Liver (tissue), 9 donors: ENCODE data around the gene MGAT3. TPM values are rescaled to one million over a fixed set of nuclear protein-coding genes. Genes with fewer than 3 reads are reported as not detected.

Experiments used
- DNase-seq: peaks from one replicate; pipeline ENCODE4 v3.0.0-alpha.2; 2017; ENCODE audit warnings: low spot score
- H3K27ac ChIP-seq, 2 donors: one replicate each; pipeline ENCODE4 v1.7.0; 2013; ENCODE audit warnings: inconsistent platforms in 2 of 2, low read length in 2 of 2, control low read depth in 1 of 2, low read depth in 1 of 2, mild to moderate bottlenecking in 1 of 2
- H3K27me3 ChIP-seq, 4 donors: one replicate each; pipeline versions ENCODE4 v1.6.1 to v1.7.0; 2013; ENCODE audit warnings: low read length in 3 of 4, inconsistent platforms in 1 of 4, mild to moderate bottlenecking in 1 of 4, moderate library complexity in 1 of 4; ENCODE audit not compliant: control insufficient read depth in 4 of 4, insufficient read depth in 4 of 4
- H3K36me3 ChIP-seq, 4 donors: one replicate each; pipeline versions ENCODE4 v1.6.1 to v1.7.0; 2013; ENCODE audit warnings: low read length in 3 of 4, mild to moderate bottlenecking in 3 of 4, low read depth in 1 of 4, moderate library complexity in 1 of 4; ENCODE audit not compliant: control insufficient read depth in 4 of 4, insufficient read depth in 3 of 4
- H3K4me1 ChIP-seq, 4 donors: one replicate each; pipeline versions ENCODE4 v1.6.1 to v1.7.0; 2013; ENCODE audit warnings: low read length in 3 of 4, mild to moderate bottlenecking in 3 of 4, moderate library complexity in 1 of 4; ENCODE audit not compliant: control insufficient read depth in 4 of 4, insufficient read depth in 4 of 4
- H3K4me3 ChIP-seq, 3 donors: one replicate each; pipeline versions ENCODE4 v1.6.1 to v1.7.0; 2013; ENCODE audit warnings: low read length in 3 of 3, control low read depth in 1 of 3, low read depth in 1 of 3, mild to moderate bottlenecking in 1 of 3
- H3K9ac ChIP-seq, 2 donors: one replicate each; pipeline ENCODE4 v1.7.0; 2013; ENCODE audit warnings: low read length in 2 of 2, mild to moderate bottlenecking in 2 of 2, moderate library complexity in 2 of 2, control low read depth in 1 of 2, low read depth in 1 of 2
- H3K9me3 ChIP-seq, 4 donors: one replicate each; pipeline versions ENCODE4 v1.6.1 to v1.7.0; 2013; ENCODE audit warnings: low read length in 3 of 4; ENCODE audit not compliant: control insufficient read depth in 4 of 4
- FOXA2 ChIP-seq: IDR thresholded peaks from 2 replicates; pipeline ENCODE4 v1.6.1; 2016; ENCODE audit warnings: antibody characterized with exemption
- GABPA ChIP-seq, 2 donors: IDR thresholded peaks in 1 of 2; conservative IDR thresholded peaks in 1 of 2; 2 replicates each; pipeline ENCODE4 v1.6.1; 2016; ENCODE audit warnings: antibody characterized with exemption in 2 of 2, mild to moderate bottlenecking in 1 of 2, moderate library complexity in 1 of 2
- HNF4A ChIP-seq, 2 donors: conservative IDR thresholded peaks; 2 replicates each; pipeline ENCODE4 v1.6.1; 2016; ENCODE audit warnings: antibody characterized with exemption in 2 of 2, mild to moderate bottlenecking in 2 of 2
- HNF4G ChIP-seq: IDR thresholded peaks from 2 replicates; pipeline ENCODE4 v1.6.1; 2016; ENCODE audit warnings: antibody characterized with exemption
- JUND ChIP-seq, 2 donors: IDR thresholded peaks; 2 replicates each; pipeline ENCODE4 v1.6.1; 2016; ENCODE audit warnings: antibody characterized with exemption in 2 of 2
- NR2F2 ChIP-seq: IDR thresholded peaks from 2 replicates; pipeline ENCODE4 v1.6.1; 2016; ENCODE audit warnings: antibody characterized with exemption
- RAD21 ChIP-seq, 2 donors: IDR thresholded peaks; 2 replicates each; pipeline ENCODE4 v1.6.1; 2016; ENCODE audit warnings: antibody characterized with exemption in 2 of 2, mild to moderate bottlenecking in 2 of 2
- SP1 ChIP-seq: IDR thresholded peaks from 2 replicates; pipeline ENCODE4 v1.6.1; 2018; ENCODE audit warnings: antibody characterized with exemption, mild to moderate bottlenecking
- YY1 ChIP-seq: IDR thresholded peaks from 2 replicates; pipeline ENCODE4 v1.6.1; 2016; ENCODE audit warnings: antibody characterized with exemption, mild to moderate bottlenecking
- WGBS: extraction: QIAGEN DNeasy Blood & Tissue Kit; methylation state at CpG from one replicate; pipeline ENCODE4 v1.1.7; 2013; 5-methylcytosine and 5-hydroxymethylcytosine counted together
- polyA plus RNA-seq, 2 donors: library from polyadenylated mRNA; stranded (reverse) in 1 of 2; unstranded in 1 of 2; fragments of 200-250 nt in 1 of 2; fragments of >200 nt in 1 of 2; fragmentation: Nextera tagmentation in 1 of 2; extraction: Ambion mirVana in 1 of 2; gene quantifications; one replicate each; pipeline versions ENCODE4 v1.2.1 to v1.2.3, GENCODE V29; 2013 to 2015
- total RNA-seq, 2 donors: library from RNA; depleted of rRNA; stranded (reverse); fragments of >200 nt; gene quantifications; one replicate each; pipeline ENCODE4 v1.2.3, GENCODE V29; 2014
- TF ChIP-seq, protein P1 (sequence below): IDR thresholded peaks from 2 replicates; pipeline ENCODE4 v1.6.1; 2016; ENCODE audit warnings: antibody characterized with exemption, mild to moderate bottlenecking
- TF ChIP-seq, protein P2 (sequence below): IDR thresholded peaks from 2 replicates; pipeline ENCODE4 v1.6.1; 2016; ENCODE audit warnings: antibody characterized with exemption
- TF ChIP-seq, protein P3 (sequence below): fragments of 150-350 bp; IDR thresholded peaks from 2 replicates; pipeline ENCODE4 v1.5.1; 2017; ENCODE audit warnings: improper control_type of control experiment, low read depth, low read length; ENCODE audit not compliant: missing input control
- TF ChIP-seq, protein P4 (sequence below): IDR thresholded peaks from 2 replicates; pipeline ENCODE4 v1.6.1; 2016; ENCODE audit warnings: antibody characterized with exemption
- TF ChIP-seq, protein P5 (sequence below): IDR thresholded peaks from 2 replicates; pipeline ENCODE4 v1.6.1; 2016; ENCODE audit warnings: antibody characterized with exemption
- donor health status: healthy.
- donor health status: healthy.
- donor health status: healthy.
- donor health status: healthy.
- donor health status: healthy.

The MGAT3 gene
- total and polyA plus RNA-seq, 4 donors: 0.03 to 7.6 (median 0.10) TPM

DNA sequence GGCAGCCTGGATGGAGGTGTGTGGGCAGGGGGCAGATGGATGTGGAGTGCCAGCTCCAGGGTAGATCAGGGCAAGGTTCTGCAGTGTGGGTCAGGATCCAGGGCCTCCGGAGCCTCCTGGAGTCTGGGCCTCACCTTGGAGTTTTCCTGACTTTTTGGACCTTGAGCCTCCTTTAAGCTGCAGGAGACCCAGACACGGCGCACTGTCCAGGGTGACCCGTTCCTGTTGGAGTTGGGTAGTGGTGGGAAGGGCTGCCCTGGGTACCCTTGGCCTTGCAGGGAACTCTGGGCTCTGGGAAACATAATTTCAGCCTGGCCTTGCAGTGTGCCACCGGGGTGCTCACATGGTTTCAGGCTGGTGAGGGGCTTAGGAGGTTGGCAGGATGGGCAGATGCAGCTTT is 17.0 kb downstream of the MGAT3 start:
- no peak overlapping the region for H3K9ac ChIP-seq
- no peaks in the 10 kb centered on the region for H3K9me3 ChIP-seq
- DNase-seq: no peak
- no peak for TF ChIP-seq HNF4A (conservative IDR thresholded peaks at IDR 0.05)
- no peak for TF ChIP-seq GABPA (IDR thresholded peaks at IDR 0.05 in 1 of 2, conservative IDR thresholded peaks at IDR 0.05 in 1 of 2)
- no peaks in the 10 kb centered on the region for H3K27me3 ChIP-seq
- H3K27ac ChIP-seq: no peak overlapping the region
- no peak overlapping the region for H3K4me3 ChIP-seq
- 89% methylated on average over 5 of the region's 5 CpGs for WGBS
- H3K4me1 ChIP-seq: peaks cover 0 to 14% (median 9%) of the 10 kb centered on the region in 4 donors
- H3K36me3 ChIP-seq: no peaks in the 10 kb centered on the region

DNA sequence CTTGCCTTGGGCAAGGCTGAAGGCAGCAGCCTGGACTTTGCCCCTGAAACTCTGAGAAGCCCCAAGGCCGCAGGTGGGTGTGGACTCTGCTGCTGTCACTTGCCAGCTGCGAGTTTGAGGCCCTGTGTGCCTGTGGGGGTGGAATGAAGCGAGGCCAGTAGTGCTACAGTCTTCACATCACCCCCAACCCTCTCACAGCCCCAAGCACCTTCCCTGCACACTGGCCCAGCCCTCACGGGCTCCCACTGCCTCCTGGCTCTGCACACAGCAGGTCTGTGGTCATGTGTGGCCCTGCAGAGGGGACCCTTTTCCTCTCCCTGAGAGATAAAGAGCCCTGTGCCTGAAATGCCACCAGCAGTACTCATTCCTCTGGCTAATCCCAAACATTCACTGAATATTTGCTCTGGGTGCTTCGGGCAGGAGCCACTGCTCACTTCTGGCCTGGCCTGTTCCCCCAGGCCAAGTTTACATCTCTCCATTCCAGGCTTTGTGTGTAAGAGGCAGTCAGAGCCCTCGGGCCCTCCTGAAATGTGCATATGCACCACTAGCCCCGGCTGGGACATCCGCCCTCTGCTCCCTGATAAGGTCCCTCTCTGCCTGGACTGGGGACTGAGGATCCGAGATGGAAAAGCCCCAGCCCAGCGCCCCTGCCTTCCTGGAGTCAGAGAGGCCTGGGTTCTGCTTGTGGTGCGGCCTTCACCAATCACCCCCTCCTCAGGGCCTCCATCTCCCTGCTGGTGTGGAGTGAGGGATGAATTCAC is 17.7 kb downstream of the MGAT3 start:
- Histone ChIP-seq H3K27ac (no peak overlapping the region), H3K4me1 (peaks cover 0 to 13% (median 7%) of the 10 kb centered on the region in 4 donors)
- WGBS: 76% methylated on average over 11 of the region's 11 CpGs

More for the DNA sequence above, 17.7 kb downstream of the MGAT3 start:
- no peak for TF ChIP-seq HNF4A (conservative IDR thresholded peaks at IDR 0.05)
- TF ChIP-seq FOXA2: no peak
- no peak for TF ChIP-seq HNF4G
- TF ChIP-seq, protein P1, sequence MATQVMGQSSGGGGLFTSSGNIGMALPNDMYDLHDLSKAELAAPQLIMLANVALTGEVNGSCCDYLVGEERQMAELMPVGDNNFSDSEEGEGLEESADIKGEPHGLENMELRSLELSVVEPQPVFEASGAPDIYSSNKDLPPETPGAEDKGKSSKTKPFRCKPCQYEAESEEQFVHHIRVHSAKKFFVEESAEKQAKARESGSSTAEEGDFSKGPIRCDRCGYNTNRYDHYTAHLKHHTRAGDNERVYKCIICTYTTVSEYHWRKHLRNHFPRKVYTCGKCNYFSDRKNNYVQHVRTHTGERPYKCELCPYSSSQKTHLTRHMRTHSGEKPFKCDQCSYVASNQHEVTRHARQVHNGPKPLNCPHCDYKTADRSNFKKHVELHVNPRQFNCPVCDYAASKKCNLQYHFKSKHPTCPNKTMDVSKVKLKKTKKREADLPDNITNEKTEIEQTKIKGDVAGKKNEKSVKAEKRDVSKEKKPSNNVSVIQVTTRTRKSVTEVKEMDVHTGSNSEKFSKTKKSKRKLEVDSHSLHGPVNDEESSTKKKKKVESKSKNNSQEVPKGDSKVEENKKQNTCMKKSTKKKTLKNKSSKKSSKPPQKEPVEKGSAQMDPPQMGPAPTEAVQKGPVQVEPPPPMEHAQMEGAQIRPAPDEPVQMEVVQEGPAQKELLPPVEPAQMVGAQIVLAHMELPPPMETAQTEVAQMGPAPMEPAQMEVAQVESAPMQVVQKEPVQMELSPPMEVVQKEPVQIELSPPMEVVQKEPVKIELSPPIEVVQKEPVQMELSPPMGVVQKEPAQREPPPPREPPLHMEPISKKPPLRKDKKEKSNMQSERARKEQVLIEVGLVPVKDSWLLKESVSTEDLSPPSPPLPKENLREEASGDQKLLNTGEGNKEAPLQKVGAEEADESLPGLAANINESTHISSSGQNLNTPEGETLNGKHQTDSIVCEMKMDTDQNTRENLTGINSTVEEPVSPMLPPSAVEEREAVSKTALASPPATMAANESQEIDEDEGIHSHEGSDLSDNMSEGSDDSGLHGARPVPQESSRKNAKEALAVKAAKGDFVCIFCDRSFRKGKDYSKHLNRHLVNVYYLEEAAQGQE: no peak
- TF ChIP-seq, protein P2, sequence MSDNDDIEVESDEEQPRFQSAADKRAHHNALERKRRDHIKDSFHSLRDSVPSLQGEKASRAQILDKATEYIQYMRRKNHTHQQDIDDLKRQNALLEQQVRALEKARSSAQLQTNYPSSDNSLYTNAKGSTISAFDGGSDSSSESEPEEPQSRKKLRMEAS: no peak
- TF ChIP-seq GABPA (IDR thresholded peaks at IDR 0.05 in 1 of 2, conservative IDR thresholded peaks at IDR 0.05 in 1 of 2): no peak
- TF ChIP-seq NR2F2: no peak
- TF ChIP-seq JUND (IDR thresholded peaks at IDR 0.05): no peak
- TF ChIP-seq SP1: no peak
- TF ChIP-seq, protein P3, sequence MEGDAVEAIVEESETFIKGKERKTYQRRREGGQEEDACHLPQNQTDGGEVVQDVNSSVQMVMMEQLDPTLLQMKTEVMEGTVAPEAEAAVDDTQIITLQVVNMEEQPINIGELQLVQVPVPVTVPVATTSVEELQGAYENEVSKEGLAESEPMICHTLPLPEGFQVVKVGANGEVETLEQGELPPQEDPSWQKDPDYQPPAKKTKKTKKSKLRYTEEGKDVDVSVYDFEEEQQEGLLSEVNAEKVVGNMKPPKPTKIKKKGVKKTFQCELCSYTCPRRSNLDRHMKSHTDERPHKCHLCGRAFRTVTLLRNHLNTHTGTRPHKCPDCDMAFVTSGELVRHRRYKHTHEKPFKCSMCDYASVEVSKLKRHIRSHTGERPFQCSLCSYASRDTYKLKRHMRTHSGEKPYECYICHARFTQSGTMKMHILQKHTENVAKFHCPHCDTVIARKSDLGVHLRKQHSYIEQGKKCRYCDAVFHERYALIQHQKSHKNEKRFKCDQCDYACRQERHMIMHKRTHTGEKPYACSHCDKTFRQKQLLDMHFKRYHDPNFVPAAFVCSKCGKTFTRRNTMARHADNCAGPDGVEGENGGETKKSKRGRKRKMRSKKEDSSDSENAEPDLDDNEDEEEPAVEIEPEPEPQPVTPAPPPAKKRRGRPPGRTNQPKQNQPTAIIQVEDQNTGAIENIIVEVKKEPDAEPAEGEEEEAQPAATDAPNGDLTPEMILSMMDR: no peak
- TF ChIP-seq RAD21 (IDR thresholded peaks at IDR 0.05): no peak
- TF ChIP-seq, protein P4, sequence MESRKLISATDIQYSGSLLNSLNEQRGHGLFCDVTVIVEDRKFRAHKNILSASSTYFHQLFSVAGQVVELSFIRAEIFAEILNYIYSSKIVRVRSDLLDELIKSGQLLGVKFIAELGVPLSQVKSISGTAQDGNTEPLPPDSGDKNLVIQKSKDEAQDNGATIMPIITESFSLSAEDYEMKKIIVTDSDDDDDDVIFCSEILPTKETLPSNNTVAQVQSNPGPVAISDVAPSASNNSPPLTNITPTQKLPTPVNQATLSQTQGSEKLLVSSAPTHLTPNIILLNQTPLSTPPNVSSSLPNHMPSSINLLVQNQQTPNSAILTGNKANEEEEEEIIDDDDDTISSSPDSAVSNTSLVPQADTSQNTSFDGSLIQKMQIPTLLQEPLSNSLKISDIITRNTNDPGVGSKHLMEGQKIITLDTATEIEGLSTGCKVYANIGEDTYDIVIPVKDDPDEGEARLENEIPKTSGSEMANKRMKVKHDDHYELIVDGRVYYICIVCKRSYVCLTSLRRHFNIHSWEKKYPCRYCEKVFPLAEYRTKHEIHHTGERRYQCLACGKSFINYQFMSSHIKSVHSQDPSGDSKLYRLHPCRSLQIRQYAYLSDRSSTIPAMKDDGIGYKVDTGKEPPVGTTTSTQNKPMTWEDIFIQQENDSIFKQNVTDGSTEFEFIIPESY: no peak
- no peak for TF ChIP-seq YY1
- TF ChIP-seq, protein P5, sequence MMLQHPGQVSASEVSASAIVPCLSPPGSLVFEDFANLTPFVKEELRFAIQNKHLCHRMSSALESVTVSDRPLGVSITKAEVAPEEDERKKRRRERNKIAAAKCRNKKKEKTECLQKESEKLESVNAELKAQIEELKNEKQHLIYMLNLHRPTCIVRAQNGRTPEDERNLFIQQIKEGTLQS: no peak
- Histone ChIP-seq H3K27me3 (no peaks in the 10 kb centered on the region), H3K36me3 (no peaks in the 10 kb centered on the region), H3K4me3 (no peak overlapping the region), H3K9me3 (no peaks in the 10 kb centered on the region), H3K9ac (no peak overlapping the region)
- DNase-seq: no peak
